Ovary (tissue), 3 donors: ENCODE results near the gene CNTRL.

ENCODE experiments used
- CTCF ChIP-seq, 3 donors: fragments of 450-650 bp in 2 of 3; fragments of 200-600 bp in 1 of 3; IDR thresholded peaks; one replicate each; pipeline versions ENCODE4 v1.5.1 to v1.8.0; 2016 to 2022; ENCODE audit warnings: antibody characterized with exemption in 3 of 3, mild to moderate bottlenecking in 1 of 3
- EP300 ChIP-seq: sonication (generic); formaldehyde crosslinking; IDR thresholded peaks from one replicate; pipeline ENCODE4 v1.6.1; 2017; ENCODE audit warnings: antibody characterized with exemption
- donor health status: DM: no; HTN: no; CAD: no.

- TF ChIP-seq CTCF (IDR thresholded peaks at IDR 0.05) (no peak), EP300 (no peak)
Measured at GRCh38 chr9:121048618-121049017, 26.1 kb upstream of the CNTRL start.
